Measurements from ENCODE around the gene NSUN5.

DNA sequence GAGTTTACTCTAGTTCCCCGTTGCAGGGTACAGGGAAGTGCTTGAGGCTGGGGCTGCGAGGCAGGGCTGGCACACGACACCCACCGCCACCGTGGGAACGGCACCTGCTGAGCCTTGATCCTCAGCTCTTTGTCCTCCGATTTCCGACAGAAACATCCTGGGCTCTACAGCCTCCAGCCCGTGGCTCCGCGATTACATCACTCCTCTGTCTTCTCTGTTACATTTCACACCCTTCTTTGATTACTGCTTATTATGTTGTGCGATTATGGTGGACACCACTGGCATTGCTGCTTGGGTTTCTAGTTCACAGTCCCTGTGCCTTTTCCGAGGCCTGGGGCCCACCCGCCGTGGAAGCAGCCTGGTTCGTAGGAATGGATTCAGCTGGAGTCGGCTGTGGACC lies 46.2 kb upstream of the NSUN5 start:
- TF ChIP-seq, protein P1, sequence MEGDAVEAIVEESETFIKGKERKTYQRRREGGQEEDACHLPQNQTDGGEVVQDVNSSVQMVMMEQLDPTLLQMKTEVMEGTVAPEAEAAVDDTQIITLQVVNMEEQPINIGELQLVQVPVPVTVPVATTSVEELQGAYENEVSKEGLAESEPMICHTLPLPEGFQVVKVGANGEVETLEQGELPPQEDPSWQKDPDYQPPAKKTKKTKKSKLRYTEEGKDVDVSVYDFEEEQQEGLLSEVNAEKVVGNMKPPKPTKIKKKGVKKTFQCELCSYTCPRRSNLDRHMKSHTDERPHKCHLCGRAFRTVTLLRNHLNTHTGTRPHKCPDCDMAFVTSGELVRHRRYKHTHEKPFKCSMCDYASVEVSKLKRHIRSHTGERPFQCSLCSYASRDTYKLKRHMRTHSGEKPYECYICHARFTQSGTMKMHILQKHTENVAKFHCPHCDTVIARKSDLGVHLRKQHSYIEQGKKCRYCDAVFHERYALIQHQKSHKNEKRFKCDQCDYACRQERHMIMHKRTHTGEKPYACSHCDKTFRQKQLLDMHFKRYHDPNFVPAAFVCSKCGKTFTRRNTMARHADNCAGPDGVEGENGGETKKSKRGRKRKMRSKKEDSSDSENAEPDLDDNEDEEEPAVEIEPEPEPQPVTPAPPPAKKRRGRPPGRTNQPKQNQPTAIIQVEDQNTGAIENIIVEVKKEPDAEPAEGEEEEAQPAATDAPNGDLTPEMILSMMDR (conservative IDR thresholded peaks at IDR 0.05; ENCODE audit: low read depth in 2 of 2), result no peak
- TF ChIP-seq, protein P2, sequence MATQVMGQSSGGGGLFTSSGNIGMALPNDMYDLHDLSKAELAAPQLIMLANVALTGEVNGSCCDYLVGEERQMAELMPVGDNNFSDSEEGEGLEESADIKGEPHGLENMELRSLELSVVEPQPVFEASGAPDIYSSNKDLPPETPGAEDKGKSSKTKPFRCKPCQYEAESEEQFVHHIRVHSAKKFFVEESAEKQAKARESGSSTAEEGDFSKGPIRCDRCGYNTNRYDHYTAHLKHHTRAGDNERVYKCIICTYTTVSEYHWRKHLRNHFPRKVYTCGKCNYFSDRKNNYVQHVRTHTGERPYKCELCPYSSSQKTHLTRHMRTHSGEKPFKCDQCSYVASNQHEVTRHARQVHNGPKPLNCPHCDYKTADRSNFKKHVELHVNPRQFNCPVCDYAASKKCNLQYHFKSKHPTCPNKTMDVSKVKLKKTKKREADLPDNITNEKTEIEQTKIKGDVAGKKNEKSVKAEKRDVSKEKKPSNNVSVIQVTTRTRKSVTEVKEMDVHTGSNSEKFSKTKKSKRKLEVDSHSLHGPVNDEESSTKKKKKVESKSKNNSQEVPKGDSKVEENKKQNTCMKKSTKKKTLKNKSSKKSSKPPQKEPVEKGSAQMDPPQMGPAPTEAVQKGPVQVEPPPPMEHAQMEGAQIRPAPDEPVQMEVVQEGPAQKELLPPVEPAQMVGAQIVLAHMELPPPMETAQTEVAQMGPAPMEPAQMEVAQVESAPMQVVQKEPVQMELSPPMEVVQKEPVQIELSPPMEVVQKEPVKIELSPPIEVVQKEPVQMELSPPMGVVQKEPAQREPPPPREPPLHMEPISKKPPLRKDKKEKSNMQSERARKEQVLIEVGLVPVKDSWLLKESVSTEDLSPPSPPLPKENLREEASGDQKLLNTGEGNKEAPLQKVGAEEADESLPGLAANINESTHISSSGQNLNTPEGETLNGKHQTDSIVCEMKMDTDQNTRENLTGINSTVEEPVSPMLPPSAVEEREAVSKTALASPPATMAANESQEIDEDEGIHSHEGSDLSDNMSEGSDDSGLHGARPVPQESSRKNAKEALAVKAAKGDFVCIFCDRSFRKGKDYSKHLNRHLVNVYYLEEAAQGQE (IDR thresholded peaks at IDR 0.05; ENCODE audit: unreplicated experiment), result no peak
- TF ChIP-seq EZH2 (IDR thresholded peaks at IDR 0.05; ENCODE audit: low read depth, unreplicated experiment) (no peak), JUNB (IDR thresholded peaks at IDR 0.05; ENCODE audit: unreplicated experiment) (no peak), CREB1 (CRISPR knock-in tag; IDR thresholded peaks at IDR 0.05; ENCODE audit: low read depth) (no peak), EZH2phosphoT487 (IDR thresholded peaks at IDR 0.05; ENCODE audit: unreplicated experiment) (no peak)

Data from GM23338 (cell line).